ENCODE measurements around the gene ANTXR1. TPM values are rescaled to one million over a fixed set of nuclear protein-coding genes. Genes with fewer than 3 reads are reported as not detected.
A peak's percentile ranks its signal among the peaks of the same experiment; 100 is the strongest.

ANTXR1 gene
- total RNA-seq, 1 donor from 2014 or later: not detected

GRCh38 chr2:69050802-69051201 lies 37.8 kb downstream of the ANTXR1 start:
- intact Hi-C loops (cut with micrococcal nuclease): loop anchor here (10.0 kb wide), 3 partner anchors 336 to 724 kb away; partner anchors contain the start of genes APLF and FBXO48
- Mint-ChIP-seq H3K27me3 (ENCODE audit: low read depth) (peaks cover 44% of the 10 kb centered on the region), H3K36me3 (ENCODE audit: low read depth) (no peaks in the 10 kb centered on the region), H3K9me3 (no peaks in the 10 kb centered on the region), H3K4me3 (ENCODE audit: low read depth) (no peak overlapping the region), H3K4me1 (ENCODE audit: low read depth) (peaks cover 24% of the 10 kb centered on the region), H3K27ac (no peak overlapping the region)
- no peak for DNase-seq (ENCODE audit: low spot score)

GRCh38 chr2:69053416-69053965 lies 40.5 kb downstream of the ANTXR1 start:
- peaks cover 24% of the 10 kb centered on the region for H3K4me1 Mint-ChIP-seq (ENCODE audit: low read depth)
- H3K4me3 Mint-ChIP-seq (ENCODE audit: low read depth): no peak overlapping the region
- intact Hi-C loops (cut with micrococcal nuclease): loop anchor here (10.0 kb wide), 3 partner anchors 339 to 721 kb away; partner anchors contain the start of genes APLF and FBXO48
- no peak for DNase-seq (ENCODE audit: low spot score)
- no peaks in the 10 kb centered on the region for H3K9me3 Mint-ChIP-seq
- H3K27me3 Mint-ChIP-seq (ENCODE audit: low read depth): peaks cover 42% of the 10 kb centered on the region
- no peak overlapping the region for H3K27ac Mint-ChIP-seq
- no peaks in the 10 kb centered on the region for H3K36me3 Mint-ChIP-seq (ENCODE audit: low read depth)

GRCh38 chr2:69054431-69054830 lies 41.5 kb downstream of the ANTXR1 start:
- Mint-ChIP-seq H3K36me3 (ENCODE audit: low read depth) (no peaks in the 10 kb centered on the region), H3K4me3 (ENCODE audit: low read depth) (no peak overlapping the region), H3K27me3 (ENCODE audit: low read depth) (peaks cover 47% of the 10 kb centered on the region), H3K4me1 (ENCODE audit: low read depth) (peaks cover 24% of the 10 kb centered on the region), H3K9me3 (no peaks in the 10 kb centered on the region), H3K27ac (peak overlapping the region; percentile 62)
- no peak for DNase-seq (ENCODE audit: low spot score)
- intact Hi-C loops (cut with micrococcal nuclease): loop anchor here (2.0 to 10.0 kb wide), 4 partner anchors 40 to 720 kb away; partner anchors contain the start of genes APLF and FBXO48

GRCh38 chr2:69055688-69056470 lies 42.9 kb downstream of the ANTXR1 start:
- DNase-seq (ENCODE audit: low spot score): no peak
- intact Hi-C loops (cut with micrococcal nuclease): loop anchor here (2.0 to 10.0 kb wide), 4 partner anchors 41 to 719 kb away; partner anchors contain the start of genes APLF and FBXO48
- Mint-ChIP-seq H3K4me3 (ENCODE audit: low read depth) (no peak overlapping the region), H3K27me3 (ENCODE audit: low read depth) (peaks cover 51% of the 10 kb centered on the region), H3K9me3 (no peaks in the 10 kb centered on the region), H3K27ac (no peak overlapping the region), H3K4me1 (ENCODE audit: low read depth) (peaks cover 24% of the 10 kb centered on the region), H3K36me3 (ENCODE audit: low read depth) (no peaks in the 10 kb centered on the region)

- no peaks in the 10 kb centered on the region for H3K36me3 Mint-ChIP-seq (ENCODE audit: low read depth)
- no peaks in the 10 kb centered on the region for H3K9me3 Mint-ChIP-seq
- intact Hi-C loops (cut with micrococcal nuclease): loop anchor here (10.0 kb wide), 3 partner anchors 343 to 717 kb away; partner anchors contain the start of genes APLF and FBXO48
- H3K4me3 Mint-ChIP-seq (ENCODE audit: low read depth): no peak overlapping the region
- no peak for DNase-seq (ENCODE audit: low spot score)
- H3K27ac Mint-ChIP-seq: no peak overlapping the region
- H3K4me1 Mint-ChIP-seq (ENCODE audit: low read depth): peaks cover 24% of the 10 kb centered on the region
- H3K27me3 Mint-ChIP-seq (ENCODE audit: low read depth): peaks cover 60% of the 10 kb centered on the region
Measured at GRCh38 chr2:69057660-69058059, 44.7 kb downstream of the ANTXR1 start.

GRCh38 chr2:69059731-69060290 lies 46.8 kb downstream of the ANTXR1 start:
- Mint-ChIP-seq H3K9me3 (no peaks in the 10 kb centered on the region), H3K4me3 (ENCODE audit: low read depth) (no peak overlapping the region), H3K36me3 (ENCODE audit: low read depth) (no peaks in the 10 kb centered on the region), H3K27ac (no peak overlapping the region), H3K27me3 (ENCODE audit: low read depth) (peaks cover 64% of the 10 kb centered on the region), H3K4me1 (ENCODE audit: low read depth) (peaks cover 7% of the 10 kb centered on the region)
- intact Hi-C loops (cut with micrococcal nuclease): loop anchor here (10.0 kb wide), 3 partner anchors 345 to 715 kb away; partner anchors contain the start of genes APLF and FBXO48
- no peak for DNase-seq (ENCODE audit: low spot score)

- DNase-seq (ENCODE audit: low spot score): no peak
- intact Hi-C loops (cut with micrococcal nuclease): no loop called here
- Mint-ChIP-seq H3K27me3 (ENCODE audit: low read depth) (peaks cover 64% of the 10 kb centered on the region), H3K9me3 (no peaks in the 10 kb centered on the region), H3K4me1 (ENCODE audit: low read depth) (no peaks in the 10 kb centered on the region), H3K27ac (no peak overlapping the region), H3K4me3 (ENCODE audit: low read depth) (no peak overlapping the region), H3K36me3 (ENCODE audit: low read depth) (no peaks in the 10 kb centered on the region)
Measured at GRCh38 chr2:69060938-69061501, 48.0 kb downstream of the ANTXR1 start.

- Mint-ChIP-seq H3K9me3 (no peaks in the 10 kb centered on the region), H3K4me3 (ENCODE audit: low read depth) (no peak overlapping the region)
- intact Hi-C loops (cut with micrococcal nuclease): no loop called here
Measured at GRCh38 chr2:69061525-69061924, 48.5 kb downstream of the ANTXR1 start.

GRCh38 chr2:69062307-69062962 lies 49.5 kb downstream of the ANTXR1 start:
- H3K4me1 Mint-ChIP-seq (ENCODE audit: low read depth): no peaks in the 10 kb centered on the region
- DNase-seq (ENCODE audit: low spot score): no peak
- no peaks in the 10 kb centered on the region for H3K36me3 Mint-ChIP-seq (ENCODE audit: low read depth)
- H3K27ac Mint-ChIP-seq: no peak overlapping the region
- H3K27me3 Mint-ChIP-seq (ENCODE audit: low read depth): peaks cover 67% of the 10 kb centered on the region
- H3K4me3 Mint-ChIP-seq (ENCODE audit: low read depth): no peak overlapping the region
- H3K9me3 Mint-ChIP-seq: no peaks in the 10 kb centered on the region
- intact Hi-C loops (cut with micrococcal nuclease): no loop called here

More at GRCh38 chr2:69061525-69061924, 48.5 kb downstream of the ANTXR1 start:
- Mint-ChIP-seq H3K27ac (no peak overlapping the region), H3K27me3 (ENCODE audit: low read depth) (peaks cover 64% of the 10 kb centered on the region), H3K4me1 (ENCODE audit: low read depth) (no peaks in the 10 kb centered on the region), H3K36me3 (ENCODE audit: low read depth) (no peaks in the 10 kb centered on the region)
- no peak for DNase-seq (ENCODE audit: low spot score)

GRCh38 chr2:69065735-69066336 lies 52.9 kb downstream of the ANTXR1 start:
- Mint-ChIP-seq H3K27ac (no peak overlapping the region), H3K27me3 (ENCODE audit: low read depth) (peaks cover 56% of the 10 kb centered on the region), H3K36me3 (ENCODE audit: low read depth) (no peaks in the 10 kb centered on the region), H3K4me3 (ENCODE audit: low read depth) (no peak overlapping the region), H3K9me3 (no peaks in the 10 kb centered on the region), H3K4me1 (ENCODE audit: low read depth) (no peaks in the 10 kb centered on the region)
- no peak for DNase-seq (ENCODE audit: low spot score)
- intact Hi-C loops (cut with micrococcal nuclease): no loop called here

- no peaks in the 10 kb centered on the region for H3K9me3 Mint-ChIP-seq
- DNase-seq (ENCODE audit: low spot score): no peak
- intact Hi-C loops (cut with micrococcal nuclease): no loop called here
- H3K4me3 Mint-ChIP-seq (ENCODE audit: low read depth): no peak overlapping the region
- no peaks in the 10 kb centered on the region for H3K36me3 Mint-ChIP-seq (ENCODE audit: low read depth)
- H3K27ac Mint-ChIP-seq: no peak overlapping the region
- H3K4me1 Mint-ChIP-seq (ENCODE audit: low read depth): no peaks in the 10 kb centered on the region
- peaks cover 46% of the 10 kb centered on the region for H3K27me3 Mint-ChIP-seq (ENCODE audit: low read depth)
Measured at GRCh38 chr2:69067026-69067630, 54.1 kb downstream of the ANTXR1 start.

- Mint-ChIP-seq H3K4me3 (ENCODE audit: low read depth) (no peak overlapping the region), H3K27ac (no peak overlapping the region), H3K36me3 (ENCODE audit: low read depth) (no peaks in the 10 kb centered on the region), H3K4me1 (ENCODE audit: low read depth) (no peaks in the 10 kb centered on the region), H3K27me3 (ENCODE audit: low read depth) (peaks cover 41% of the 10 kb centered on the region), H3K9me3 (no peaks in the 10 kb centered on the region)
- intact Hi-C loops (cut with micrococcal nuclease): no loop called here
- DNase-seq (ENCODE audit: low spot score): no peak
Measured at GRCh38 chr2:69067866-69068265, 54.9 kb downstream of the ANTXR1 start.
